Measurements from ENCODE around the gene MYO1D. TPM values are rescaled to one million over a fixed set of nuclear protein-coding genes. Genes with fewer than 3 reads are reported as not detected.
A peak's percentile ranks its signal among the peaks of the same experiment; 100 is the strongest.

MYO1D gene
- total and polyA plus RNA-seq, 11 donors = 3.3 to 15.5 (median 8.9) TPM

DNA sequence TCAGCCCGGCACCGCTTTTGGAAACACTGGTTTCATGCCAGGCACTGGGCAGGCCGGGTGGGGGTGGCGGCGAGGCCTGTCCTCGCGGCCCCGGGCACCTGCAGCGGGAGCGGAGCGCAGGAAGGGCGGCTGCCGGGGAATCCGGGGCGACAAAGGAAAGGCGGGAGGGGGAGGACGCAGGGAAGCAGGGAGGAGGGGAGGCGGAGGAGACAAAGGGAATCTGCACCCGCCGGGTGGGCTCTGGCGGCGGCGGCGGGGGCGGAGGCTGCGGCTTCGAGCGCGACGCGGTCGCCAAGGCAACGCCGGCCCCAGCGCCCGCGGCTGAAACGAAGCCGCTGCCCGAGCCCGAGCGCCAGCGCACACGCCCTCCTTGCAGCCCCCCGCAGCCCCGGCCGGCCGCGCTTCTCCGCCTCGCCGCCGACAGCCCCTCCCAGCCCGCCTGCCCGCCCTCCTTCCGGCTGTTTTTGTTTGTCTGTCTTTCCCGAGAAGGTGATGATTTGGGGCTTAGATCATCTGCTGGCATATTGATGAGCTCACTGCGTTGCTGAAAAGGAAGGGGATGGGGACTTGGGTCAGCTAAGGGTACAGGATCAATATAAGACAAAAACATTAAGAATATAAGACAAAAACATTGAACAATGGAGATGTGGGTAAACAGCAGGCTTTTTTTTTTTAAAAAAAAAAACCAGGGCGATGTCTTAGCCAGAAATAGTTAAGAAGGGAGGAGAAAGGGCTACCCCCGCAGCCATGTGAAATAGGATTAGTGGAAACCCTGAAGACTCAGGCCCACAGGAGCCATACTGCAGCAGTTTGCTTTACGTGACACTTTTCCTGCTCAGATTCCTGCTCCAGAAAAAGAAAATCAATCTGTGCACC, 357.5 kb downstream of the MYO1D start:
- peaks cover 0 to 4% (median 0%) of the 10 kb centered on the region in 9 donors for H3K27me3 ChIP-seq
- no peak for TF ChIP-seq POLR2A (IDR thresholded peaks at IDR 0.05)
- TF ChIP-seq, protein P1, sequence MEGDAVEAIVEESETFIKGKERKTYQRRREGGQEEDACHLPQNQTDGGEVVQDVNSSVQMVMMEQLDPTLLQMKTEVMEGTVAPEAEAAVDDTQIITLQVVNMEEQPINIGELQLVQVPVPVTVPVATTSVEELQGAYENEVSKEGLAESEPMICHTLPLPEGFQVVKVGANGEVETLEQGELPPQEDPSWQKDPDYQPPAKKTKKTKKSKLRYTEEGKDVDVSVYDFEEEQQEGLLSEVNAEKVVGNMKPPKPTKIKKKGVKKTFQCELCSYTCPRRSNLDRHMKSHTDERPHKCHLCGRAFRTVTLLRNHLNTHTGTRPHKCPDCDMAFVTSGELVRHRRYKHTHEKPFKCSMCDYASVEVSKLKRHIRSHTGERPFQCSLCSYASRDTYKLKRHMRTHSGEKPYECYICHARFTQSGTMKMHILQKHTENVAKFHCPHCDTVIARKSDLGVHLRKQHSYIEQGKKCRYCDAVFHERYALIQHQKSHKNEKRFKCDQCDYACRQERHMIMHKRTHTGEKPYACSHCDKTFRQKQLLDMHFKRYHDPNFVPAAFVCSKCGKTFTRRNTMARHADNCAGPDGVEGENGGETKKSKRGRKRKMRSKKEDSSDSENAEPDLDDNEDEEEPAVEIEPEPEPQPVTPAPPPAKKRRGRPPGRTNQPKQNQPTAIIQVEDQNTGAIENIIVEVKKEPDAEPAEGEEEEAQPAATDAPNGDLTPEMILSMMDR (IDR thresholded peaks at IDR 0.05) = no peak
- intact Hi-C loops (cut with DNase I) = loop anchor here in 3 of 10 donors (5.0 to 10.0 kb wide), 3 partner anchors 32 to 55 kb away; partner anchors contain the start of gene CDK5R1 (in 1 of the 3)
- peak in 3 of 4 donors; percentile 55 to 75 (median 69) for ATAC-seq
- peak; percentile 48 to 85 (median 54) for DNase-seq
- peaks cover 3 to 42% (median 22%) of the 10 kb centered on the region in 12 donors for H3K4me1 ChIP-seq
- 1 to 2% (median 2%) methylated on average over 31 to 61 of the region's 61 CpGs for WGBS, 4 donors
- H3K27ac ChIP-seq = peak overlapping the region in 6 of 12 donors; percentile 3 to 46 (median 33)
- H3K9me3 ChIP-seq = no peaks in the 10 kb centered on the region
- H3K4me3 ChIP-seq = peak overlapping the region; percentile 22 to 65 (median 56)
- H3K36me3 ChIP-seq = no peaks in the 10 kb centered on the region

DNA sequence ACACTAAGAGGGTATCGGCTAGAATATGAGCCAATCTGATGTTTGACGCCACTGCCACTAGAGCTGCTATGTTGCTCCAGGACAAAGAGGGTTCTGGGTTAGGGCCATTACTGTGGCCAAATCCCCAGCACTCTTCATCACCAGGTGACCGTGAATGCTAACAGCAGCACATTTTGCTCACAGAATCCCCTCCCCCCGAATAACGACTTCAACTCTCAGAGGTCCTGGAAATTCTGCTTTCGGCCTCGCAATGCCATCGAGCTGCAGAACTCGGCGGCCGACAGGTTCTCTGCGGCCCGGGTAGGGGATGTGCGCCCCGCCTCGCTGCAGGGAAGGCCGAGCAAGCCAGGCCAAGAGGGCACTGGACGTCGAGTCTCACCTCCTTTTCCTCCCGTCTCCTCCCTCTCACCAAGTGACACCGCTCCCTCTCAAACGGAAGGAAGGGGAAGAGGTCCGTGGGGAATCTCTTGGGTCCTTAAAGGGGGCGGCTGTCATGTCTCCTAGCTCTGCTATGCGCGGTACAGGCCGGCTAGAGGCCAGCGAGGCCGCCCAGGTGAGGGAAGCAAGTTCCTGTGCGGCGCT, 358.2 kb downstream of the MYO1D start:
- intact Hi-C loops (cut with DNase I) = no loop called here
- Histone ChIP-seq H3K9me3 (no peaks in the 10 kb centered on the region), H3K36me3 (no peaks in the 10 kb centered on the region), H3K4me1 (peaks cover 3 to 42% (median 22%) of the 10 kb centered on the region in 12 donors), H3K4me3 (peak overlapping the region; percentile 22 to 65 (median 56)), H3K27ac (peak overlapping the region in 6 of 12 donors; percentile 1 to 44 (median 8)), H3K27me3 (peaks cover 0 to 4% (median 0%) of the 10 kb centered on the region in 9 donors)
- no peak for TF ChIP-seq POLR2A (IDR thresholded peaks at IDR 0.05)
- TF ChIP-seq, protein P1 (IDR thresholded peaks at IDR 0.05) = no peak
- WGBS, 4 donors = 36 to 44% (median 37%) methylated on average over 29 to 31 of the region's 31 CpGs
- DNase-seq (no peak), ATAC-seq (peak in 1 of 4 donors; percentile 12)

DNA sequence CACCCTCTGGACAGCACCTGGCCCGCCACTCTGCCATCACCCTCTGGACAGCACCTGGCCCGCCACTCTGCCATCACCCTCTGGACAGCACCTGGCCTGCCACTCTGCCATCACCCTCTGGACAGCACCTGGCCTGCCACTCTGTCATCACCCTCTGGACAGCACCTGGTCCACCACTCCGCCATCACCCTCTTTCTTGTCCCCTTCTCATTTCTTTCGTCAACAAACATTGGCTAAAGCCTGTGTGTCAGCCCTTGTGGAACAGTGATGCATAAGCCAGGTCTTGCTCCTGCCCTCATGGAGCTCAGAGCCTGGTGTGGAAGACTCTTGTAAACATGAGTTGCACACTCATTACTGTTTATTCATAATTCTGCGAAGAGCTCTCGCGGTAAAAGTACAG, 358.9 kb downstream of the MYO1D start:
- H3K9me3 ChIP-seq = no peaks in the 10 kb centered on the region
- intact Hi-C loops (cut with DNase I) = no loop called here
- no peak overlapping the region for H3K4me3 ChIP-seq
- DNase-seq (no peak), ATAC-seq (no peak)
- WGBS, 4 donors = 90 to 97% (median 93%) methylated on average over 5 to 7 of the region's 7 CpGs
- no peaks in the 10 kb centered on the region for H3K36me3 ChIP-seq
- peaks cover 0 to 4% (median 0%) of the 10 kb centered on the region in 9 donors for H3K27me3 ChIP-seq
- peaks cover 3 to 42% (median 22%) of the 10 kb centered on the region in 12 donors for H3K4me1 ChIP-seq
- TF ChIP-seq POLR2A (IDR thresholded peaks at IDR 0.05) = no peak
- TF ChIP-seq, protein P1 (IDR thresholded peaks at IDR 0.05) = no peak
- H3K27ac ChIP-seq = no peak overlapping the region
